ENCODE data around the gene PNMA6E. TPM values are rescaled to one million over a fixed set of nuclear protein-coding genes. Genes with fewer than 3 reads are reported as not detected.

PNMA6E gene
- total RNA-seq, 1 donor from 2014 or later = not detected

- DNase-seq = no peak
- H3K27me3 Mint-ChIP-seq (ENCODE audit: unreplicated experiment) = no peaks in the 10 kb centered on the region
- H3K27ac Mint-ChIP-seq (ENCODE audit: unreplicated experiment) = no peak overlapping the region
- H3K4me3 Mint-ChIP-seq (ENCODE audit: unreplicated experiment) = no peak overlapping the region
- H3K4me1 Mint-ChIP-seq (ENCODE audit: low read depth, unreplicated experiment) = no peaks in the 10 kb centered on the region
- H3K9me3 Mint-ChIP-seq (ENCODE audit: unreplicated experiment) = no peaks in the 10 kb centered on the region
- no peak for TF ChIP-seq CTCF (IDR thresholded peaks at IDR 0.05; ENCODE audit: partially characterized antibody, unreplicated experiment)
- H3K36me3 Mint-ChIP-seq (ENCODE audit: unreplicated experiment) = no peaks in the 10 kb centered on the region
Measured at GRCh38 chrX:153438532-153438931, 37.4 kb upstream of the PNMA6E start.

- H3K4me3 Mint-ChIP-seq (ENCODE audit: unreplicated experiment) = no peak overlapping the region
- H3K36me3 Mint-ChIP-seq (ENCODE audit: unreplicated experiment) = no peaks in the 10 kb centered on the region
- H3K4me1 Mint-ChIP-seq (ENCODE audit: low read depth, unreplicated experiment) = no peaks in the 10 kb centered on the region
- DNase-seq = no peak
- no peaks in the 10 kb centered on the region for H3K9me3 Mint-ChIP-seq (ENCODE audit: unreplicated experiment)
- H3K27ac Mint-ChIP-seq (ENCODE audit: unreplicated experiment) = no peak overlapping the region
- TF ChIP-seq CTCF (IDR thresholded peaks at IDR 0.05; ENCODE audit: partially characterized antibody, unreplicated experiment) = no peak
- no peaks in the 10 kb centered on the region for H3K27me3 Mint-ChIP-seq (ENCODE audit: unreplicated experiment)
Measured at GRCh38 chrX:153435845-153436244, 34.7 kb upstream of the PNMA6E start.

- no peak for TF ChIP-seq CTCF (IDR thresholded peaks at IDR 0.05; ENCODE audit: partially characterized antibody, unreplicated experiment)
- Mint-ChIP-seq H3K36me3 (ENCODE audit: unreplicated experiment) (no peaks in the 10 kb centered on the region), H3K9me3 (ENCODE audit: unreplicated experiment) (peaks cover 1% of the 10 kb centered on the region), H3K4me1 (ENCODE audit: low read depth, unreplicated experiment) (no peaks in the 10 kb centered on the region), H3K27me3 (ENCODE audit: unreplicated experiment) (no peaks in the 10 kb centered on the region), H3K4me3 (ENCODE audit: unreplicated experiment) (no peak overlapping the region), H3K27ac (ENCODE audit: unreplicated experiment) (no peak overlapping the region)
- DNase-seq = no peak
Measured at GRCh38 chrX:153434801-153435200, 33.7 kb upstream of the PNMA6E start.

- no peak for DNase-seq
- Mint-ChIP-seq H3K4me3 (ENCODE audit: unreplicated experiment) (no peak overlapping the region), H3K36me3 (ENCODE audit: unreplicated experiment) (no peaks in the 10 kb centered on the region), H3K9me3 (ENCODE audit: unreplicated experiment) (peaks cover 1% of the 10 kb centered on the region), H3K27me3 (ENCODE audit: unreplicated experiment) (no peaks in the 10 kb centered on the region), H3K4me1 (ENCODE audit: low read depth, unreplicated experiment) (no peaks in the 10 kb centered on the region), H3K27ac (ENCODE audit: unreplicated experiment) (no peak overlapping the region)
- no peak for TF ChIP-seq CTCF (IDR thresholded peaks at IDR 0.05; ENCODE audit: partially characterized antibody, unreplicated experiment)
Measured at GRCh38 chrX:153433781-153434285, 32.7 kb upstream of the PNMA6E start.

- Mint-ChIP-seq H3K27ac (ENCODE audit: unreplicated experiment) (no peak overlapping the region), H3K4me3 (ENCODE audit: unreplicated experiment) (no peak overlapping the region), H3K9me3 (ENCODE audit: unreplicated experiment) (peaks cover 1% of the 10 kb centered on the region), H3K27me3 (ENCODE audit: unreplicated experiment) (no peaks in the 10 kb centered on the region), H3K36me3 (ENCODE audit: unreplicated experiment) (no peaks in the 10 kb centered on the region), H3K4me1 (ENCODE audit: low read depth, unreplicated experiment) (no peaks in the 10 kb centered on the region)
- no peak for DNase-seq
- TF ChIP-seq CTCF (IDR thresholded peaks at IDR 0.05; ENCODE audit: partially characterized antibody, unreplicated experiment) = no peak
Measured at GRCh38 chrX:153433161-153433680, 32.1 kb upstream of the PNMA6E start.
